Cardiac septum (tissue), 1 donor: ENCODE measurements around the gene AGAP1. TPM values are rescaled to one million over a fixed set of nuclear protein-coding genes. Genes with fewer than 3 reads are reported as not detected.

Experiments used
- DNase-seq: peaks from one replicate; pipeline ENCODE4 v3.0.0-alpha.2; 2020; ENCODE audit warnings: low spot score
- intact Hi-C: fragments of 100-400 bp; cut with DNase I; formaldehyde crosslinking; loops from one replicate; pipeline ENCODE4 v1.14.0; 2022
- total RNA-seq: library from RNA; stranded (reverse); fragmentation: NEBNext Ultra II Directional; extraction: Animal tissue kit (Norgen Biotek cat#: 25700); gene quantifications from one replicate; pipeline ENCODE4 v1.2.1, GENCODE V29; 2021
- donor health status: DM: no; HTN: no; CAD: no.

The AGAP1 gene
- total RNA-seq, 1 donor from 2014 or later = 18.7 TPM

- DNase-seq = no peak
- intact Hi-C loops = no loop called here
These were observed 425.0 kb downstream of the AGAP1 start for GRCh38 chr2:235918876-235919275.

DNA sequence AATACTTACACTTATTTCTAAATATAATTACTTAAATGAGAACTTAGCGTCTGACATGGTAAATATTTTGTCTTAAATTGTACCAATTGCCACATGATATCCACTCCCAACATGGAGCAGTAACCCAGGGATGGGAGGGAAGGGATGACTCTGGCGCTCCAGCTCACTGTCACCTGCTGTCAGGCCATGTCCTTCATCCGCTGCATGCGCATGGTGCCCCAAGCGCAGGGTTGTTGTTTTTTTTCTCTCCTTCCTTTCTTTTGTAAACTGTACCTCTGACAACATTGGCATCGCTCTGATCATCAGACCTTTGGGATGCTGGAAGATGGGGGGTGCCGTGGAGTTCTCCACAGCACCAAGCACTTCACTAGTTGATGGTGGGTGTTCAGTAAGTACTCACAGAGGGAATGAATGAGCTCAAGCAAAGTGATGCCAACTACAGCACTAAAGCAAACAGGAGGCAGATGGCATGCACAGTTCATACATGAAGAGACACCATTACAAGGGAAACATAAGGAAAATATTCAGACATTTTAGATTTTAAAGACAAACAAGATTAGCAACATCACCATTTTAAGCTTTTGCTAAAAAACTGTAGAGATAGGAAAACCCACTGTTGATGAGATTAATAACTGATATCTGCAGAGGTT, 426.5 kb downstream of the AGAP1 start:
- DNase-seq = no peak
- intact Hi-C loops = no loop called here

DNA sequence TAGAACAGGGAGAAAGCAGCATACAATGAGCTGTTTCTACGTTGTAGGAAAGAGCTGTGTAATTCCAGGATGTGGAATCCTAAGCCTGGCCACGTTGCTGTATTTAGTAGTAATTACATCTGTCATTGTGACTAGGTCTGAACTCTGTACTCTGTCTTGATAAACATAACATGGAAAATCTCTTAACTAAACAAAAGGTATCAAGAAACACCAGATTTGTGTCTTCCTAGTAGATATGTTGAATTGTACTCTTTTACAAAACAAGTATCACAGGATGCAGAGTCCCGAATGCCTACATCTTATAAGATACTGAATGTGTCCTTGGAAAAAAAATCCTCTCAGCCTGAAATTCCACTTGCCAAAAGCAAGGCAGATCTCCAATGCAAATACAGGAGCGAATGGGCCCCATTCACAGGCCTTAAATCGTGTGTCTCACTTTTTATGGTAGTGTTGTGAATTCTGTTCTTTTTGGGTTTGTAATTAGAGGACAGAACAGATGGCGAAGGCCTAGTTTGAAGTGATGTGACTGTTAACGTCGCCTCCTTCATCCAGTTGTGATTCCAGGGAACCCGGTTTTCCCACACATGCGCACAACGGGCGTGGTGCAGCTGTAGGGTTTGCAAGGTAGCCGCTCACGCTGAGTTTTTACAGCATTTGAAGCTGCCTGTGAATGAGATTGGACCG, 427.8 kb downstream of the AGAP1 start:
- DNase-seq = no peak
- intact Hi-C loops = no loop called here

DNA sequence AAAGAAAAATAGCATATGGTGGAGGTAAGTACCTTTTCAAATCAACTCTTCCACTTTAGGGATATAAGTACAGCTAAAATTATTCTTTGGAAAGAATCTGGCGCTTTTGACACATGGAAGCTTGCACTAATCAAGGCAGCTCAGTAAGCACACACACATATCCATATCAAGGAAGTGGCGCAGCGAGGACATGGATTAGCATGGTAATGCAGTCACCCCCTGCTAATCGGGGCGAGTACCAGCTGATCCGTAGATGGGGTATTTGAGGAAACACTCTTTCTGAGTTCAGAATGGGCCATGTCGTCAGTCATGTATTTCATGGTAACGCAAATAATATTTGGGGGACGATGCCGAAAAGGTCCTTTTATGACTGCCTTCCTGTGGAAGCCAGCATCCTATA, 429.0 kb downstream of the AGAP1 start:
- no peak for DNase-seq
- intact Hi-C loops = no loop called here

GRCh38 chr2:235923859-235924674, 430.2 kb downstream of the AGAP1 start:
- intact Hi-C loops = no loop called here
- DNase-seq = no peak

DNA sequence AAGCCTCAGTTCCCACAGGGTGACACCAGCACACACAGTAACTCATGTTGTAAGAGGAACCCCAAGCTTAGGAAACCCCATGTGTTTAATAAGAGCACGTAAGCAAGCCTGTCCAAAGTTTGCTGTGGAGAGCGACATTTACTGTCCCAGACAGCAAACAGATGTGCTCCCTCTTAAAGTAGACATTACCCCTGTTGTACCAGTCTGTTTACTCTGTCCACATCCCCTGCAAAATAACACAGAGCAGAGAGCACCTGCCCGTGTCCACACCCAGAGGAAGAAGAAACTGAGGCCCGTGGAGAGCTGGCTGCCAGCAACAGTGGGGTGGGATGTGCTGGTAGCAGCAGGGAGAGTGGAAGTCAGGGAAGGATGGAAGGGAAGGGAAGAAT, 430.8 kb downstream of the AGAP1 start:
- no peak for DNase-seq
- intact Hi-C loops = no loop called here

- DNase-seq = no peak
- intact Hi-C loops = no loop called here
These were observed 431.5 kb downstream of the AGAP1 start for GRCh38 chr2:235925250-235925919.

- no peak for DNase-seq
- intact Hi-C loops = no loop called here
These were observed 432.4 kb downstream of the AGAP1 start for GRCh38 chr2:235926229-235926628.

DNA sequence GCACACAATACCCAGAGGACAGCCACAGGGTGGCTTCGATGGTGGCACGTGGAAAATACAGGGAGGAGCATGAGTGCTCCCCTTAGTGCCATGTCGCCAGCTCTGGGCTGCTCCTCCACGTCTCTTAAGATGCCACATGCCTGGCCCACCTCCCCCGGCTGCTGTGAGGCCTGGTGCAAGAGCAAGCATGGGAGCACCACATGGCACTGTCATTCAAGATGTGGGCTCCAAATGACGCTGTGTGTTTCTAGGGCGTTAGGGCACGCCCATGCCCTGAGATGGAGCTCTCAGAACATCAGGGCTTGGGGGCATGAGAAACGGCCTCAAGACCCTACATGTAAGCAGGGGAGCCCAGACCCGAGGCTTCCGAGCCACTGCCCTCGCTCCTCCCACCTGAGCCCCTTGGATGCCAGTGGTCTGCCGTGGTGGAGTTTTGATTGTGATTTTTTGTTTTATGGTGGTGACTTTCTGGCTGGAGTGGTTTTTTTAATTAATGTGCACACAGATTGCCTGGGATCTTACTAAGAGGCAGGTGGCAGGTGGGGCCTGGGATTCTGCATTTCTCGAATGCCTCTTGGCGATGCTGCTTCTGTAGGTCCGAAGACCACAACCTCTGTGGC, 435.0 kb downstream of the AGAP1 start:
- intact Hi-C loops = no loop called here

DNA sequence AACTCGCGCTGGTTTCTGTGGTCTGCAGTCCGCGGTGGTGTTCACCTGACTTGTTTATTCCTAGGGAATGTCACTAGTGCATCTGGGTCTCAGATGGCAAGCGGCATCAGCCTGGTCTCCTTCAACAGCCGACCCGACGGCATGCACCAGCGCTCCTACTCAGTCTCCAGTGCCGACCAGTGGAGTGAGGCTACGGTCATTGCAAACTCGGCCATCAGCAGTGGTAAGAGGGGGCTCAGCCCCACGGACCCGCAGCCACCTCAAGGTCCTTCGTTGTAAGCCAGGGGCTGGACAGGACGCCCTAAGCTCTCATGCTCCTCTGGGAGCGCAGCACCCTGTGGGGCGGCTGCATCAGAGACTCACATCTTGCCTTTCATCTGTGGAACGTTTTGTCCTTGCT, 436.9 kb downstream of the AGAP1 start:
- no peak for DNase-seq
- intact Hi-C loops = no loop called here

More for the DNA sequence above, 435.0 kb downstream of the AGAP1 start:
- no peak for DNase-seq

DNA sequence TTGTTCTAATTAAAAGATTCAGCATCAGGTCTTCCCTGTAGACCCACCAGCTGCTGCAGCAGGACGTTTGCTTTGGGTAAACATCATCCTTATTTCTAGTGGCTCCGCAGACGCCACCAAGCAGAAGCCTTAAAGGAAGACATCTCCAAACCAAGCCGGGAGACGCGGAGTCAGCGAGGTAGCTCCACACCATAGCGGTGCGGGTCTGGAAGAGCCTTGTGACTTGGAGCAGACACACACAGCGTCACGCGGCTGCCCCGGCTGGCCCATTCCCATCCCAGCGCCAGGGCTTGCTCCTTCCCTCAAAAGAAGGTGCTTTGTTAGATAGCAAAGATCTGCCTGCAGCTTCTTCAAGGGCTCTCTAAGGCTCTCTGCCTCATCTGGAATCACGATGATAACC, 437.8 kb downstream of the AGAP1 start:
- intact Hi-C loops = no loop called here
- no peak for DNase-seq

DNA sequence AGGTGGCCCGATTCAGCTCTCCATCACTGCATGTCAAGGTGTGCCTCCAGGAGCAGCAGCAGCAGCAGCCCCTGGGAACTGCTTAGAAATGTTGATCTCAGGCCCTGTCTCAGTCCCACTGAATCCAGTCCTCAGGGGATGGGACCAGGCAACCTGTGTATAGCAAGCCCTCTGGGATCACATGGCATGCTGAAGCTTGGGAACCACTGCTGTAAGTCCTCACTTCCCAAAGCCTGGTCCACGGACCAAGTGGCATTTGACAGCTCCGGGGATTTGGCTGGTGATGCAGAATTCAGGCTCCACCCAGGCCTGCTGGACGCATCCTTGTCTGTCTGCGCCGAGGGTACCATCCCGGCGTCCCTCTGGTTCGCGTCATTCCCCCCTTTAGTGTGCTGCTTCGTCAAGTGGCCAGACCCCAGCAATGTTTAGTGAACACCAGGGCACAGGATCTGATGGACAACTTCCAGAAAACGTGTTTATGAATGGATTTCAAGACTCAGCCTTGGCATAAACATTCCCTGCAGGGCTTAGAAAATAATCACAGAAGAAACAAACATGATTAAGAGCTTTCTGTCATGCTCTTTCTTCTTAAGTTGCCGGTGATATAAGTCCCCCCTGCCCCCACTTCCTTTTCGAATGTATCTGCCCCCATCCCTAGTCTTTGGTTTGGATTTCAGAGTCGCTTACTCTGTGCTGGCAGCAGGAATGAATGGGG, 440.4 kb downstream of the AGAP1 start:
- intact Hi-C loops = no loop called here
- no peak for DNase-seq

DNA sequence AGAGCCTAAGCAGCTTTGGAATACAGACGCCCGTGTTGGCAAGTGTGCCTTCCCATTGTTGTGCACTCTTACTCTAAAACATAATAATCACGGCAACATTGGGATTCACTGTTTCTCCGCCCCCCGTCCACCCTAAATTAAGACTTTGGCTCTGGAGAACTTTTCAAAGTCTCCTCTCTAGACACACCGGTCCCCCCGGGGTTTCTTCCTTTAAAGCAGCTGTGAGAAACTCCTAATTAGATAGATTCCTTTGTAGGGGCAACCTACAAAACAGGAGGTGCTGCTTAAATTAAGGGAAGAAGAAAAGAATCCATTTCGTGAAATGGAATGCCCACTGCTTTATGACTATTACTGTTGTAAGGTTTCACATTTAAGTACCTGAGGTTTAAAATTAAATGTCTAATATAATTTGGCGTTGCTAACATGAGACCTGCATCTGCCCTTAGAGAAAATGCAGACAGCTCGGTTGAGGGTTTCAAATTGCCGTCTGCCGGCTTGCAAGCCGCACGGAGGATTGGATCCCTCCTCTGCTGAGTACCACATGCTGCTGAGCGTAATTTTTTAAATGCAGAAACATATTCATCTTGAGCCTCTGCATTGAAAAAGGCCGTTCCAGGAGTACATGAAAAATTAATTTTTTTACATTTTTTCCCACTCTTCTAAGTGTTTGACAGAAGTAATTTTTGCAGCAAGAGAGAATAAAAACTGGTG, 441.1 kb downstream of the AGAP1 start:
- intact Hi-C loops = no loop called here
- DNase-seq = no peak

DNA sequence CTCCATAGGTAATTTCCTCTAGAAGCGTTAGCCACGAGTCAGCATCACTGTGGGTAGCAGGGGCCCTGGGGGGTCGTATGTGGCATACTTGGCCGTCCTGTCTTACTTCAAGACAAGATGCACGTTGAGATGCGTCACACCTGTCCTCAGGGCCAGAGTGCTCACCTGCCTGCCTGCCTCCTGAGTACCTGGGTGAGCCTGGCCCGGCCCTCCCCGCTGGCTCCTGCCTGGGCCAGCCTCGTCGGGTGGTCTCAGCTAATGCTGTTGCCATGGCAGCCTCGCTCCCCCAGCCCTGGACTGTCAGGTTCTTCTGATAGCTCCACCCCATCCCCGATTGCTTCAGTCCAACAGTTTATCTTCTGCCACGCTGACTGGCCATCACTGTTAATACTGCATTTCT, 441.9 kb downstream of the AGAP1 start:
- intact Hi-C loops = no loop called here
- DNase-seq = no peak

GRCh38 chr2:235936493-235936892, 442.6 kb downstream of the AGAP1 start:
- DNase-seq = no peak
- intact Hi-C loops = no loop called here

DNA sequence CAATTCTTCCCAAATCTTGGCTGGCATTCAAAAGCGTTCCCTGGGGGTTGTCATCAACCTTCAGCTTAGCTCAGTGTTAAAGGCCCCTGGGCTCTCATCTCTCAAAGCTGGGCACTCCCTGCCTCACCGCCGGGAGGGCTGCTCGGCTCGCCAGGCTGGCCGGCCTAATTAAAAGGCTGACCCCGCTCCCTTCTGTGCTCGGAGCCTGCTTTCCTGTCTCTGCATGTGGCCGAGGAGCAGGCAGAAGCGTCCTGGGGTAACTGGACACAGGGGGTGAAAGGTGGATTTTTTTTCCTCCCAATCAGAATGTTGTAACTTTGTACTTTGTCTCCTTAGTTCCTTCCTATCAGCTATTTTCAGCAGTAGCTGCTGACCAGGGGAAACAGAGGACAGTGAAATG, 443.2 kb downstream of the AGAP1 start:
- intact Hi-C loops = no loop called here
- no peak for DNase-seq

GRCh38 chr2:235937526-235937925, 443.7 kb downstream of the AGAP1 start:
- intact Hi-C loops = no loop called here
- no peak for DNase-seq

- no peak for DNase-seq
- intact Hi-C loops = no loop called here
These were observed 444.1 kb downstream of the AGAP1 start for GRCh38 chr2:235937936-235938335.

- DNase-seq = no peak
- intact Hi-C loops = no loop called here
These were observed 444.8 kb downstream of the AGAP1 start for GRCh38 chr2:235938611-235939010.
